Neural cell (in vitro differentiated cells): ENCODE data around the gene REXO5.

Experiments
- EP300 ChIP-seq: fragments of 450-650 bp; conservative IDR thresholded peaks from 2 replicates; pipeline ENCODE4 v1.6.1; 2014; ENCODE audit warnings: antibody characterized with exemption, mild to moderate bottlenecking, moderate library complexity; ENCODE audit not compliant: poor library complexity, severe bottlenecking
- MXI1 ChIP-seq: fragments of 450-650 bp; conservative IDR thresholded peaks from 2 replicates; pipeline ENCODE4 v1.6.1; 2014; ENCODE audit warnings: antibody characterized with exemption, mild to moderate bottlenecking; ENCODE audit not compliant: poor library complexity, severe bottlenecking
- POLR2AphosphoS5 ChIP-seq: IDR thresholded peaks from 2 replicates; pipeline ENCODE4 v1.6.1; 2012
- RAD21 ChIP-seq: fragments of 450-650 bp; conservative IDR thresholded peaks from 2 replicates; pipeline ENCODE4 v1.6.1; 2014; ENCODE audit warnings: antibody characterized with exemption, mild to moderate bottlenecking, moderate library complexity
- TF ChIP-seq, protein P1 (sequence below): fragments of 450-650 bp; IDR thresholded peaks from 2 replicates; pipeline ENCODE4 v1.5.1; 2014; ENCODE audit warnings: antibody characterized with exemption, mild to moderate bottlenecking, moderate library complexity; ENCODE audit not compliant: poor library complexity, severe bottlenecking
- TF ChIP-seq, protein P2 (sequence below): IDR thresholded peaks from 2 replicates; pipeline ENCODE4 v1.6.1; 2012; ENCODE audit warnings: borderline replicate concordance

DNA sequence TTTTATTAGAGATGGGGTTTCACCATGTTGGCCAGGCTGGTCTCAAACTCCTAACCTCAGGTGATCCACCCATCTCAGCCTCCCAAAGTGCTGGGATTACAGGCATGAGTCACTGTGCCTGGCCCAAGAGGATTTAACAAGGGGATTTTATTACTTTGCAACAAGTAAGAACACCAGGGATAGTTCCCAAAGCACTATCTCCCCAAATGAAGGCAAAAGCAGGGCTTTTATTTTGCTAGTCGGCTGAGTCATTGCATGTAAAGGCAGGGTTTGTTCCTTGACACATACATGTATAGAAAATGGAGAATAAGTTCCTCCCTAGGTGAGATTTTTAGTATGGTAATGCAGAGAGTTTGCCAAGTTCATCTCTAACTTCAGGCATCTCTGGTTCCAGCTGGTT, 24.0 kb downstream of the REXO5 start:
- TF ChIP-seq, protein P1, sequence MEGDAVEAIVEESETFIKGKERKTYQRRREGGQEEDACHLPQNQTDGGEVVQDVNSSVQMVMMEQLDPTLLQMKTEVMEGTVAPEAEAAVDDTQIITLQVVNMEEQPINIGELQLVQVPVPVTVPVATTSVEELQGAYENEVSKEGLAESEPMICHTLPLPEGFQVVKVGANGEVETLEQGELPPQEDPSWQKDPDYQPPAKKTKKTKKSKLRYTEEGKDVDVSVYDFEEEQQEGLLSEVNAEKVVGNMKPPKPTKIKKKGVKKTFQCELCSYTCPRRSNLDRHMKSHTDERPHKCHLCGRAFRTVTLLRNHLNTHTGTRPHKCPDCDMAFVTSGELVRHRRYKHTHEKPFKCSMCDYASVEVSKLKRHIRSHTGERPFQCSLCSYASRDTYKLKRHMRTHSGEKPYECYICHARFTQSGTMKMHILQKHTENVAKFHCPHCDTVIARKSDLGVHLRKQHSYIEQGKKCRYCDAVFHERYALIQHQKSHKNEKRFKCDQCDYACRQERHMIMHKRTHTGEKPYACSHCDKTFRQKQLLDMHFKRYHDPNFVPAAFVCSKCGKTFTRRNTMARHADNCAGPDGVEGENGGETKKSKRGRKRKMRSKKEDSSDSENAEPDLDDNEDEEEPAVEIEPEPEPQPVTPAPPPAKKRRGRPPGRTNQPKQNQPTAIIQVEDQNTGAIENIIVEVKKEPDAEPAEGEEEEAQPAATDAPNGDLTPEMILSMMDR: no peak
- TF ChIP-seq EP300 (no peak), RAD21 (no peak), MXI1 (no peak), POLR2AphosphoS5 (no peak)
- TF ChIP-seq, protein P2, sequence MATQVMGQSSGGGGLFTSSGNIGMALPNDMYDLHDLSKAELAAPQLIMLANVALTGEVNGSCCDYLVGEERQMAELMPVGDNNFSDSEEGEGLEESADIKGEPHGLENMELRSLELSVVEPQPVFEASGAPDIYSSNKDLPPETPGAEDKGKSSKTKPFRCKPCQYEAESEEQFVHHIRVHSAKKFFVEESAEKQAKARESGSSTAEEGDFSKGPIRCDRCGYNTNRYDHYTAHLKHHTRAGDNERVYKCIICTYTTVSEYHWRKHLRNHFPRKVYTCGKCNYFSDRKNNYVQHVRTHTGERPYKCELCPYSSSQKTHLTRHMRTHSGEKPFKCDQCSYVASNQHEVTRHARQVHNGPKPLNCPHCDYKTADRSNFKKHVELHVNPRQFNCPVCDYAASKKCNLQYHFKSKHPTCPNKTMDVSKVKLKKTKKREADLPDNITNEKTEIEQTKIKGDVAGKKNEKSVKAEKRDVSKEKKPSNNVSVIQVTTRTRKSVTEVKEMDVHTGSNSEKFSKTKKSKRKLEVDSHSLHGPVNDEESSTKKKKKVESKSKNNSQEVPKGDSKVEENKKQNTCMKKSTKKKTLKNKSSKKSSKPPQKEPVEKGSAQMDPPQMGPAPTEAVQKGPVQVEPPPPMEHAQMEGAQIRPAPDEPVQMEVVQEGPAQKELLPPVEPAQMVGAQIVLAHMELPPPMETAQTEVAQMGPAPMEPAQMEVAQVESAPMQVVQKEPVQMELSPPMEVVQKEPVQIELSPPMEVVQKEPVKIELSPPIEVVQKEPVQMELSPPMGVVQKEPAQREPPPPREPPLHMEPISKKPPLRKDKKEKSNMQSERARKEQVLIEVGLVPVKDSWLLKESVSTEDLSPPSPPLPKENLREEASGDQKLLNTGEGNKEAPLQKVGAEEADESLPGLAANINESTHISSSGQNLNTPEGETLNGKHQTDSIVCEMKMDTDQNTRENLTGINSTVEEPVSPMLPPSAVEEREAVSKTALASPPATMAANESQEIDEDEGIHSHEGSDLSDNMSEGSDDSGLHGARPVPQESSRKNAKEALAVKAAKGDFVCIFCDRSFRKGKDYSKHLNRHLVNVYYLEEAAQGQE: no peak
